HG03354 (cell line): ENCODE results near the gene ZFAND3.
"Not testable (repeated sequence)": the region's sequence is repeated elsewhere in the genome, so short reads cannot be mapped to it uniquely, and the experiment has no call there.

ENCODE experiments used
- ATAC-seq: cut with Tn5 transposase; IDR thresholded peaks from one replicate; pipeline ENCODE4 v1.9.1; 2021; ENCODE audit warnings: mild to moderate bottlenecking; ENCODE audit not compliant: unreplicated experiment, poor library complexity, severe bottlenecking

The ZFAND3 gene

DNA sequence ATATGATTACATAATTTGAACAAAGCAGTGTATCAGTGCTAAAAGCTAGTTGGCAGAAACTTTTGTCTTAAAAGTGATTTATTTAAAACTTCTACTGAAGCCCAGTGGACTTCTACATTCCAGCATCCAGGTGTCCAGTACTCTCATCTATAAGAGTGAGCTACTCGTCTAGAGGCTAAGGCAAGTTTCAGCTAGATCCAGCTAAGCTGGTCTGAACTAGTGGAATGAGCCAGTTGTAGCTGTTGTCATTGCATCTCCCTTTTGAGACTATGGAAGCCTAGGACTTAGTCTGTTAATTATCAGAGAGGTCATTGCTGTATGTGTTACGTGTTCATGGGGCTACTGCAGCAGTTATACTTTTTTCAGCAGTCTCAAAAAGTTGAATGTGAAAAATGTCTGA is 165.1 kb downstream of the ZFAND3 start:
- ATAC-seq, result no peak

DNA sequence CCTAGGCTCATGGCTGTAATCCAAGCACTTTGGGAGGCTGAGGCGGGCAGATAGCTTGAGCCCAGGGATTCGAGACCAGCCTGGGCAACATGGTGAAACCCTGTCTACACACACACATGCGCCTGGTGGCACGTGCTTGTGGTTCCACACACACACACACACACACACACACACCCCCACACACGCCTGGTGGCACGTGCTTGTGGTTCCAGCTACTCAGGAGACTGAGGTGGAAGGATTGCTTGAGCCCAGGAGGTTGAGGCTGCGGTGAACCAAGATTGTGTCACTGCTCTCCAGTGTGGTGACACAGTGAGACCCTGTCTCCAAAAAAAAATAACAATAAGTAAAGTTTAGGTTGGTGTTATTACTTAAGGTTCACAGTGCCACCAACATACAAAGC is 165.8 kb downstream of the ZFAND3 start:
- no peak for ATAC-seq

DNA sequence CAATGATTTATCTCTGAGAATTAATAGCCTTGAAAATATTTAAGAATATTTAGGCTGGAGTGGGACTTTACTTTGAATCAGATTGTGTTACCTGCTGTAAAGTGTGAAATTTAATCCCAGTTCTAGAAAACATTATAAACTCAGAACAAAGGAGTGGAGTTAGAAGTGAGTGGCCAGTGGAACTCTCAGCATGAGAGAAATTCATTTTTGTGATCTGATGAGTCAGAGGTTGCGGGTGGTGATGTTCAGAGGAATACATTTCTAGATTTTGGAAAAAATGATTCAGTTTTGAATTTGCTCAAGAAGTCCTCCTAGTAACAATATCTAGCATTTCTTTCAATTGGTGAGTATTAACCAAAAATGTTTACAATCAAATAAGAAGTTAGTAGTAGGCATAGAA is 167.5 kb downstream of the ZFAND3 start:
- ATAC-seq, result no peak

DNA sequence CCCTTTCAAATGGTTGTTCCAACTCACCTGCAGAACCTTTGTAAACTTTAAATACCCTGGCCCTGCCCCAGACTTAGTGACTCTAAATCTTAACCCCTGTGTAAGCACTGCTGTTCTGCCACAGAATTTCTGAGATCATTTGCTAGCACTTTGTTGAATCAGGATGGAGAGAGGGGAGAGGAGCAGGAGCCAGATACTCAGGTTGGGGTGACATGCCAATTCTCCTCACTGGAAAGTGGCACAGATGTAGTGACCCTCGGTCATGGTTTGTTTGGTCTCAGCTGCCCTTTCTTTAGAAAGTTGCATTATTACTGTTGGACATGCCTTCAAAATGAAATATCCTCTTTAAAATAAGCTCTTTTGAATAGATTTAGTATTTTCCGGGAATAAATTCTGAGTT is 168.0 kb downstream of the ZFAND3 start:
- no peak for ATAC-seq

DNA sequence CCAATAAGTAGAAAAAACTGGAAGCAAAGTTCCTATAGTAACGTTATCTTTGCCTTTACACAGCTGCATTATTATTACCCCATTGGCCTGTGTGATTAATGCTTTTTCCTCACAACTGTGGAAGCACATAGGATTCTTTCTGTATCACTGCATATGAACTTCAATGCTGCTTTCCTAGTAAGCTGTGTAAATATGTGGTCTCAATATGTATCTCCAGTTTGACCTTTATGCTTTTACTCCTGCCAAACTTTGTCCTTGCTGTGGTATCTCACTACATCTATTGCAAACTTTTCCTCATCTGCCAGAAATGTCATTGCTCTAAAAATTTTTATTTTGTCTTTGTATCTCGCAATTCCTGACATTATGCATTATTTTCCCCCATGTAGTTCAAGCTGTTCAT is 168.6 kb downstream of the ZFAND3 start:
- no peak for ATAC-seq

DNA sequence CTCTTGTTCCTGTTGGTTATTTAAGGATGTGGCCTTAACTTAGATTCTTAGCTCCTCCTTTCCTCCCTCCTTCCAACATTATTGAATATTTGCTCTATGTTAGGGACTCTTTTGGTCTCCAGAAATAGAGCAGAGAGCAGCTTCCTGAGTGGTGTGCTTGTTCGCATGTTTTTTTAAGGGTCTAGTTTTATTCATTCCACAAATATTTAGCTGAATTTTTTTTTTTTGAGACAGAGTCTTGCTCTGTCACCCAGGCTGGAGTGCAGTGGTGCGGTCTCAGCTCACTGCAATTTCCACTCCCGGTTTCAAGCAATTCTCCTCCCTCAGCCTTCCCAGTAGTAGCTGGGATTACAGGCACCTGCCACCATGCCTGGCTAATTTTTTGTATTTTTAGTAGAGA is 169.2 kb downstream of the ZFAND3 start:
- ATAC-seq, result no peak

DNA sequence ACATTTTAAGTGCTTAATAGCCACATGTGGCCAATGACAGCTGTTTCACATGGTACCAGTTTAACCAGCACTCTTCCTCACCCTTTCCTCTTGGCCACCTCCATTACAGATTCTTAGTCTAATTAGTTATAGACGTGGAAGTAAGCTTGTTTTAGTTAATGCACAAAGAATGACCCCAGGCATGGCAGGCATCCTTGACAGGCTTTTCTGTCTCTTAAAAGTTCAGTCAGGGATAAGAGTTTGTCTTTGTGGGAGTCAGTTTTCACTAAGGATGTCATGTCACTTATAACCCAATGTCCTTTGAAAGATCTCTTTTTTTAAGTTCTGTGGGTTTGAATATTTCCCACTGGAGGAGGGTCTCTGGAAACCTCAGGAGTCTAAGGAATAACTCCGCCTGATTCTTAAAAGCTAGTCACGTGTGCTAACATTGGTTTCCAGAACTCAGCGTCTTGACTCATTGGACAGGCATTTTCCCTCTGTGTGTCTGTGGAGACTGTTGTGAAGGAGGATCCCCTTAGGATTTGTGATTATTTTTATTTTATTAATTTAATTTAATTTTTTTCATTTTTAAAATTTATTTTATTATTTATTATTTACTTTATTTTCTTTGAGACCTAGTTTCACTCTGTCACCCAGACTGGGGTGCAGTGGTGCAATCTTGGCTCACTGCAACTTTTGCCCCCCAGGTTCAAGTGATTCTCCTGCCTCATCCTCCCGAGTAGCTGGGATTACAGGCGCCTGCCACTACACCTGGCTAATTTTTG is 171.4 kb downstream of the ZFAND3 start:
- no peak for ATAC-seq

DNA sequence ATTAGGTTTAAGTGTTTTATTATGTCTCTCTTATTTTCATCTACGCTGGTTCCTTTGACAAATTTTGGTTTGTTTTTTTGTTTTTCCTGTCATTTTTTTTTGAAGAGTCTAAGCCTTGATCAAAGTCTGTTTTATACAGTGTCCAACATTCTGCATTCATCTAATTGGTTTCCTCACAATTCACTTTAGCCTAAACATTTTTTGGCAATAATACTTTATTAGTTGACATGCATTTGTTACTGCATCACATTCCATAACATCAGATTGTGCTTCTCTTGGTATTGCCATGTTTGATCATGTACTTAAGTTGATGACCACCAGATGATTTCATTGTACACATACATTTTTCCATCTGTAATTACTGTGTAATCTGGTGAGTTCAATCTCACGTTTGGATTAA is 173.2 kb downstream of the ZFAND3 start:
- ATAC-seq, result no peak

DNA sequence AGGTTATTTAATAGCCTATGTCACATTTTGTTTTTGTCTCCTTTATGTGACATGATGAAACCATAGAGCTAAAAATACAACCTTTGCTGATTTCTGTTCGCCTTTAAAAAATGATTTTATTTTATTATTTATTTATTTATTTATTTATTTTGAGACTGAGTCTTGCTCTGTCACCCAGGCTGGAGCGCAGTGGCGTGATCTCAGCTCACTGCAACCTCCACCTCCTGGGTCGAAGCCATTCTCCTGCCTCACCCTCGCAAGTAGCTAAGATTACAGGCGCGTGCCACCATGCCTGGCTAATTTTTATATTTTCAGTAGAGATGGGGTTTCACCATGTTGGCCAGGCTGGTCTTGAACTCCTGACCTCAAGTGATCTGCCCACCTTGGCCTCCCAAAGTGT is 173.7 kb downstream of the ZFAND3 start:
- not testable (repeated sequence) for ATAC-seq

DNA sequence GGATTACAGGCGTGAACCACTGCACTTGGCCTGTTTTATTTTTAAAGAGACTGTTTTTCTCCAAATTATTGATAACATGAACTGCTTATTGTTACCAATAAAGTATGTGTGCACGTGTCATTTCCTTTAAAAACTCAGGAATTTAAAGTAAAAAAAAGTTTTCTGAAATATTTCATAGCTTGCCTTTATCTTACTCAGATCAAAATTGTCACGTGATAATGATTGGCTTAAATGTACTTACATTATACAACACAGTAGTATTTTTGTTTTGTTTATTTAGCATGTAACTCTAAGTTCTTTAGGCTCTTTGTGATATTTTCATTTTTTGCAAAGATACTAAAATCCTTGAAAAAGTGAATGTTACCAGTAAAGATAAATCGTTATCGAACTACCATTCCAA is 174.1 kb downstream of the ZFAND3 start:
- ATAC-seq, result no peak

DNA sequence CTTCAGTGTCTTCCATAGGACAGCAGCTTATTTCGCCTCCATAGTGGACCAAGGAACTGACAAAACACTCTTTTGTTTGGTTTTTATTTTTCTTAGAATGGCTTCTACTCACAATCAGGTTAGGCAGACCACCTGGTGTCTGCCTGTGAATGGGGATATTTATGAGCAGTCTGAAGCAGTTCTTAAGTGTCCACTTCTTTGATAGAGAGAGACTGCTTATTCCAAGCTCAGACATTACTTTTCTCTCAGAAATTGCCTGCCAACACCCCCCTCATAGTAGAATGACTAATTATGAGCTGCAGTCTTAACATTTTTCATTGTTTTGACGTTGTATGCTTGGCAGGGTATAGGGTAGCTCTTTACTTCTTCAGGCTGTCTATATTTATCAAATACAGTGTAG is 174.7 kb downstream of the ZFAND3 start:
- no peak for ATAC-seq

DNA sequence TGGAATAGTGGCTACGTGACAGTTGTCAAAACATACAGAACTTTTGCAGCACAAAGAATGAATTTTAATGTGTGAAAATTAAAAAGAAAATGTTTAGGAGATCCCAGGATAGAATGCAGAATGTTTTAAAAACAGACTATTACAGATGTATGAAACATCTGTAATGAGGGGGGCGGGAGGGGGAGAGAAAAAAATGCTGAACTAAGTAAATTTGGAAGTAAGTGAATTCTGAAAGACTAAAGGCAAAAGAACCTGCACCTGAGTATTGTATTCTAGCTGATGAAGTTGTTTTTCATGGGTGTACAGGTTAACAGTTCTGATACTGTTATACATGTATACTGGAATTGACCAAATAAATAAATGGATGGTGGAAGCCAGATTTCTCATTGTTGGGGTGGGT is 178.8 kb downstream of the ZFAND3 start:
- ATAC-seq, result no peak

DNA sequence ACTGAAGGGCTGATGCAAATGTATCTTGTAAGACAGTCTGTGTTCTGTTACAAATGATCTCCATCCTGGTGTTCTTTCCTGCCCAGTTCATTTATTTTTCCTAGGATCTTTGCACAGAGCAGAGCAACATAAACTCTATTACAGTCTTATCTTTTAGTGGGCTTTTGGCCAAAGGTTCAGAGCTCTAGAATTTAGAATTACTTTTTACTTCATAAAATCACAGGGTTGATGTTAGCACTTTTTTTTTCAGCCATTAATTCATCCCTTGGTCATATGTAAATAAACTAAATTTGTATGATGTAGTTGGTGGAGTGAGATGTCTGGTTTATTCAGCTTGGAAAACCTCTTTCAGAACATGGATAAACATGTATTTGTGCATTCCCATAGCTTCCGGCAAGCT is 181.9 kb downstream of the ZFAND3 start:
- no peak for ATAC-seq

DNA sequence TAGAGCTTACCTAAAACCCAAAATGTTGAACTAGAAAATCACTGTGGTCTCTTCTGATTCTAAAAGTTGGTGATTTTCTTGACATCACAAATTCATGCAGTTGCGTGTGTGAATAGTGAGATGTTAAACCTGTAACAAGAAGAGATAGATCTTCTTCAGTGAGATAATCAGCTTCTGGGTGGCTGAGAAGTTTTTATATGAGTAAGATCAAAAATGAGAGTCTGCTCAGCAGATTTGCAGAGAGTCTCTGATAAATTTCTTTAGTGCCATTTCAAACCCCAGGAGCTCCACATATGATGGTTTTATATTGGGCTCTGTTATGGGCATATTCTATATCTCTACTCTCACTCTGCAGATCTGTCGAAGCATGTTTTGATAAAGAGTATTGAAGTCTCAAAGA is 185.4 kb downstream of the ZFAND3 start:
- no peak for ATAC-seq

DNA sequence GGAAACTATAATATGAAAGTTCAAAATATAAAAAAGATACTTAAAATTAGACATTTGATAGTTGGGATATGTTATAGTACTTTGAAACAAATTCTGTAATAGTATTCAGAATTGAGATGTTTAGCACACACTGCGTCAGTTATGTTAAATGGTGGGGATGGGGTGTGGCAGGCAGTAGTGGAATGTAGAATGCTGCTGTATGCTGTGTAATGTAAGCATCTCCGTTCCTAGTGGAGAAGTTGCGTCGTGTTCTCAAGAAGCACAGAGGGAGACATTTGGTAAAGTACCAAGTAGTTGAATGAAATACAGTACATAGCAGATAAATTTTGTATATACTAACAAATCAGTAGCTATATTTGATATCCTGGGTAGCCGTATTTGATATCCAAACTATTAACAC is 192.4 kb downstream of the ZFAND3 start:
- no peak for ATAC-seq

DNA sequence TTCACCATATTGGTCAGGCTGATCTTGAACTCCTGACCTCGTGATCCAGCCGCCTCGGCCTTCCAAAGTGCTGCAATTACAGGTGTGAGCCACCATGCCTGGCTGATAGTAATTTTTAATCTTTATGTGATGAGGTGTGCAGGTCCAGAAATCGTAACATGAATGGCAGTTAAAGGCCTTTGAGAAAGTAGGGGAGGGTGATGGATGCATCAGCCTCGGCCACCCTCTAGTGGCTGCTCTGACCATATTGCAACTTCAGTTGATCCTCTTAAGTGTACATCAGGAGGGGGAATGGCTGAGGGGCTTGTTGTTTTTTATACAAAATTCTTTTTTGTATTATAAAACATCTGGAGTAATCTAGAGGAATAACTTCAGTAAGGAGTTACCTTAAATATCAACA is 193.0 kb downstream of the ZFAND3 start:
- no peak for ATAC-seq

DNA sequence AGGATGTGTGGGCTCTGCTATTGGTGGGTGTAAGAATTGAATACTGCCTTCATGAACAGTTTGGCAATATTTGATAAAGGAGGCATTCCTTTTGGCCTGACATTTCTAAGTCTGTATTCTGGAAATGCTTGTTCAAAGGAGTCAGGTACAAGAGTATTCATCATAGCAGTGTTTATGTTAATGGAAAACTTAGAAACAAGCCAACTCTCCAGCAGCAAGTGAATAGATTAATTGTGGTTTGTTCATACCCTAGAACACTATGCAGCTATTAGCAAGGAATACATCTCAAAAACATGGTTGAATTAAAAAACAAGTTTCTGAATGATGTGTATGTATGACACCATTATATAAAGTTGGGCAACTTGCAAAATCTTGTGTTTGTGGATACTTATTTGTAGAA is 195.8 kb downstream of the ZFAND3 start:
- no peak for ATAC-seq

DNA sequence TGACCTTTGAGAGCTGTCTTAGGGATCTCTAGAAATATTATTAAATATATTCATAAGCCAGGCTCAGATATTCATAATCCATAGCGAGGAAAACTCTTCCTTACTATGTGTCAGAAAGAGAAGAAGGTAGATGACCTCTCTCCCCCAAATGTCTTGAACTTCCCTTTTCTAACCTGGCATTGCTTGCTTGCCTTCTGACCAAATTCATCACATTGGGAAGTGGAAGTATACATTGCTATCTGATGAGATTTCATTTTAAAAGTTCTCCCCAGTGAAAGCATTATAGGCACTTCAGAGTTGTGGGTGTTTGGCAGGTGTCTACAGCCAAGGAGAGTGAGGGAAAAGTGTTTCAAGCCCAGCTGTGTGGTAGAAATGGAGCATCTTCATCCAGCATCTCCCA is 197.3 kb downstream of the ZFAND3 start:
- no peak for ATAC-seq

DNA sequence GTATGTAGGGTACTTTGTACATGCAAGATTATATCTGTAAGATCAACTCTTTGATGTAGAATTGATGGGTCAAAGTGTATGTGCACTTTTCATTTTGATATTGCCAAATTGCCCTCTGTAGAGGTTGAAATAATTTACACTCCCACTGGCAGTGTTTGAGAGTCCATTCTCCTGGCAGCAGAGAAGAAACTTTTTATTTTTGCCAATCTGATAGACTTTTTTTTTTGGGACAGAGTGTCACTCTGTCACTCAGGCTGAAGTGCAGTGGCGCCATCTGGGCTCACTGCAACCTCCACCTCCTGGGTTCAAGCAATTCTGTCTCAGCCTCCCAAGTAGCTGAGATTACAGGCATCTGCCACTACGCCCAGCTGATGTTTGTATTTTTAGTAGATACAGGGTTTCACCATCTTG is 199.2 kb downstream of the ZFAND3 start:
- ATAC-seq, result no peak

DNA sequence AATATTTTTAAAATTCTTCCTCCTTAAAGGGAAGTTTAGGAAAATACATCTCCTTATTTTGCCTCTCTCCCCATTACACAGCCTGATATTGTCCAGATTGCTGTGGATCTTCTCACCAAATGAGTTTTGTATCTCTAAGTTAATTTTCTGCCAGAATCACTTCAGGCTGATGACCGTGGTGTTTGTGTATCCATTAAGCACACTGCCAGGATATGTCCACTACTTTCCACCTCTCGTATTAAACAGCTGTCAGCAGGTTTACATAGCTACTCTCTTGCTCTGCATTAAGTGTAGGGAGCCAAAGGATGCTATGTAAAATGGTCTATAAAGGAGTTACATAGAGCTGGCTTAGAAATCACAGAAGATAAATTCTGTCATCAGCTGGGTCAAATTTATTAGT is 201.1 kb downstream of the ZFAND3 start:
- no peak for ATAC-seq

DNA sequence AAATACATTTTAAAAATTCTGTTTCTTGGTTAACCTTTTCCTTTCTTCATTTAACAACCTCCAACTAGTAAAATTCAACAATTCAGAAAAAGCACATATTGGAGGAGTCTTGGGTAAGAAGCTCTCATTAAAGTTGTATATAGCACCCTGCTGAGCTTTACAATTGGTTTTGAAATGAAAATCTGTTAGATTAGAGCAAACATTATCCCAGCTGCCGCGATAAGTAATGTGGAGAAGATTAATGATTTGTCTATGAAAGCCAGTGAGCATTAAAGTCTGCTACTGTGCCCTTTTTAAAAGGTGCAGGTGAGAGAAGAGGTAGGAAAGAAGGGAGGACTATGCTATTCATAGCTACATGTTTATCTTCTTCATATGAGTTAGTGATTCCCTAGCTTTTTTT is 201.5 kb downstream of the ZFAND3 start:
- no peak for ATAC-seq

DNA sequence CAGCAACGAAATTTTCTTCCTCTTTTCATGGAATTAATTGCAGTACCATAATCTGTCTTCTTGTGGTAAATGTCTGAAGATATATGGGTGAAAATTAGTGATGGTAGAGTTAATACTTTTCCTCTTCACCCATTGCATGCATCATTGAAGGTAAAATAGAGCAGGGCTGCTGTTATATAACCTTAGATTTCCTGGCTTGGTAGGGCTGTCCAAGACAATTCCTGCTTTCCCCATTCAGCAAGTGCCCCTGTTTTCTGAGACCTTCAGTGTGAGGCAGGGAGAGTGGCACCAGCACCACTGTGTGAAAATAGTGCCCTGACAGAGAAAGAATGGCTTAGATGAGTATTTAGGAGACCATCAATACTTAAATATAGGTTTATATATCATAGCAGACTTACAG is 202.0 kb downstream of the ZFAND3 start:
- no peak for ATAC-seq
